HepG2 (cell line): ENCODE data around the gene AP2S1. TPM values are rescaled to one million over a fixed set of nuclear protein-coding genes. Genes with fewer than 3 reads are reported as not detected.
A peak's percentile ranks its signal among the peaks of the same experiment; 100 is the strongest.

ENCODE experiments used
- FOSL1 ChIP-seq: sonication (generic); formaldehyde crosslinking; IDR thresholded peaks from 2 replicates; pipeline ENCODE4 v1.9.0; 2021; ENCODE audit warnings: missing genetic modification reagents, borderline replicate concordance
- FOXA1 ChIP-seq, 2 experiments: fragments of 450-650 bp in 1 of 2; sonication (generic) in 1 of 2; formaldehyde crosslinking in 1 of 2; IDR thresholded peaks; 2 replicates each; pipeline versions ENCODE4 v1.4.0 to v1.6.1; 2016 to 2020; ENCODE audit warnings: missing genetic modification reagents in 1 of 2
- FOXK2 ChIP-seq: fragments of 450-650 bp; IDR thresholded peaks from 2 replicates; pipeline ENCODE4 v1.6.1; 2016
- HDAC1 ChIP-seq: sonication (generic); formaldehyde crosslinking; IDR thresholded peaks from 2 replicates; pipeline ENCODE4 v1.5.1; 2020; ENCODE audit warnings: mild to moderate bottlenecking, missing genetic modification reagents
- HNF1B ChIP-seq: sonication (generic); formaldehyde crosslinking; IDR thresholded peaks from 2 replicates; pipeline ENCODE4 v1.5.1; 2020; ENCODE audit warnings: mild to moderate bottlenecking, moderate library complexity, missing genetic modification reagents
- HOXA3 ChIP-seq: sonication (generic); formaldehyde crosslinking; IDR thresholded peaks from 2 replicates; pipeline ENCODE4 v1.5.0; 2020; ENCODE audit warnings: missing genetic modification reagents
- HOXA5 ChIP-seq: sonication (generic); formaldehyde crosslinking; IDR thresholded peaks from 2 replicates; pipeline ENCODE4 v1.4.0; 2020; ENCODE audit warnings: missing genetic modification reagents
- MYNN ChIP-seq: sonication (generic); formaldehyde crosslinking; IDR thresholded peaks from 2 replicates; pipeline ENCODE4 v1.4.0; 2020; ENCODE audit warnings: mild to moderate bottlenecking, low read depth, missing genetic modification reagents
- NFKB2 ChIP-seq: sonication (generic); formaldehyde crosslinking; IDR thresholded peaks from 2 replicates; pipeline ENCODE4 v1.4.0; 2020; ENCODE audit warnings: missing genetic modification reagents, borderline replicate concordance
- RFX3 ChIP-seq: IDR thresholded peaks from 2 replicates; pipeline ENCODE4 v1.6.1; 2016; ENCODE audit warnings: missing biosample characterization, missing genetic modification reagents
- RFXAP ChIP-seq: sonication (generic); formaldehyde crosslinking; IDR thresholded peaks from 2 replicates; pipeline ENCODE4 v1.4.0; 2020; ENCODE audit warnings: missing genetic modification reagents, borderline replicate concordance
- TCF7L2 ChIP-seq: IDR thresholded peaks from 2 replicates; pipeline ENCODE4 v1.6.1; 2011; ENCODE audit warnings: mild to moderate bottlenecking, low read depth, low read length, moderate library complexity
- TEAD3 ChIP-seq: optimal IDR thresholded peaks from 2 replicates; pipeline ENCODE3; 2016; ENCODE audit warnings: borderline replicate concordance
- TEF ChIP-seq: sonication (generic); formaldehyde crosslinking; IDR thresholded peaks from 2 replicates; pipeline ENCODE4 v1.5.0; 2020; ENCODE audit warnings: missing genetic modification reagents
- ZFAT ChIP-seq: sonication (generic); formaldehyde crosslinking; conservative IDR thresholded peaks from 2 replicates; pipeline ENCODE4 v1.8.1; 2023; ENCODE audit warnings: missing genetic modification reagents, inconsistent platforms
- ZNF207 ChIP-seq: fragments of 450-650 bp; IDR thresholded peaks from 2 replicates; pipeline ENCODE4 v1.6.1; 2016; ENCODE audit warnings: antibody characterized with exemption, borderline replicate concordance
- ZNF225 ChIP-seq: sonication (generic); formaldehyde crosslinking; IDR thresholded peaks from 2 replicates; pipeline ENCODE4 v1.4.0; 2020; ENCODE audit warnings: mild to moderate bottlenecking, missing genetic modification reagents
- ZNF337 ChIP-seq: sonication (generic); formaldehyde crosslinking; IDR thresholded peaks from 2 replicates; pipeline ENCODE4 v1.5.1; 2020; ENCODE audit warnings: missing genetic modification reagents, low read depth, mild to moderate bottlenecking, borderline replicate concordance
- ZNF710 ChIP-seq: sonication (generic); formaldehyde crosslinking; IDR thresholded peaks from 2 replicates; pipeline ENCODE4 v1.5.0; 2020; ENCODE audit warnings: mild to moderate bottlenecking, missing genetic modification reagents, borderline replicate concordance
- polyA plus RNA-seq, 8 experiments: library from polyadenylated mRNA; depleted of rRNA in 3 of 8; stranded (reverse) in 7 of 8; unstranded in 1 of 8; fragments of >200 nt; fragmentation: Illumina TruSeq in 4 of 8; extraction: Trizol in 4 of 8; gene quantifications; 2 replicates each; pipeline versions ENCODE4 v1.2.1 to v1.2.3, GENCODE V29; 2011 to 2016; ENCODE audit warnings: low read depth in 4 of 8, missing spikeins in 1 of 8, mixed read lengths in 1 of 8; ENCODE audit not compliant: insufficient read depth in 1 of 8
- total RNA-seq, 5 experiments: library from RNA; depleted of rRNA; stranded (reverse); fragments of >200 nt; fragmentation: Illumina TruSeq; extraction: Trizol; gene quantifications; 2 replicates each; pipeline ENCODE4 v1.2.3, GENCODE V29; 2016; ENCODE audit warnings: low read depth in 1 of 5

Gene AP2S1
- total and polyA plus RNA-seq, 2 of the 13 experiments (the other 11 are each of a cell fraction or from before 2014, with no cell fraction given), result 45.2 to 86.1 TPM

DNA sequence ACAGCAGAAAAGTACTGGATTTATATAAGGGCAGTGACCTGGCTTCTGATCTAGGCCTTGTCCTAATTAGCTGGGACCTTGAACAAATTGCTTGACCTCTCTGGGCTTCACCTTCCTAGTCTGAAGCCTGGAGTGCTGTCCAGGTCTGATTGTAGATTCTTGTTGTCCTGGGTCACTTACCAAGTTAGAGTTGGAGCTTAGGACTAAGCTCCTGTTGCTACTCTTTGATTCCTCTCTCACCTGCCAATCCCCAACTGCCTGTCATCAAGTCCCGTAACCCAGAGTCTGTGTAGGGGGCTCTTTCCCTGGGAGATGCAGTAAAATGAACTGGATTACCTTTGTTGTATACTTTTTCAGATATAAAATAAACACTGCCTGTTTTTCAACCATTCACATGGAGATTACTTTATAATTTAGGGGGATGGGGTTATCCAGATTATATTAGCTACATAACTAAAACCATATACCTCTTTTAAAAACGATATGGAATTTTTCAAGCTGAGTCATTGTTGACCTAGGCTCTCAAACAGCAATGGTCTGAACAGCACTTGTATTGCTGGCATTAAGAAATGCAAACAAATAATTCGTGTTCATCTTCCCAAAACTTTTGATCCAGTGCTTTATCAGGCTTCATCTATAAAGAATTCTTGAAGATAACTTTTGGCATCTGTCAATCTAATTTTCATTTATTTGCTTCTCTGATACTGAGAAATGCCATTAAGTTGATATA lies 15.9 kb upstream of the AP2S1 start (continued):
- no peak for TF ChIP-seq ZNF225 (CRISPR knock-in tag)
- TF ChIP-seq ZNF710 (CRISPR knock-in tag), result no peak
- TF ChIP-seq ZFAT (CRISPR knock-in tag), result no peak
- 0 out of 2 replicates have a peak, but pooled peaks have one; percentile 34 for TF ChIP-seq RFXAP (CRISPR knock-in tag)
- TF ChIP-seq ZNF207, result no peak
- 0 out of 2 replicates have a peak, but pooled peaks have one; percentile 32 for TF ChIP-seq HOXA5 (CRISPR knock-in tag)
- no peak for TF ChIP-seq RFX3 (CRISPR knock-in tag)
- TF ChIP-seq HDAC1, result 0 out of 2 replicates have a peak, but pooled peaks have one; percentile 35
- TF ChIP-seq TCF7L2, result no peak
- TF ChIP-seq NFKB2 (CRISPR knock-in tag), result no peak
- no peak for TF ChIP-seq TEF (CRISPR knock-in tag)
- peak; percentile 39 for TF ChIP-seq TEAD3 (CRISPR knock-in tag)
- TF ChIP-seq ZNF337 (CRISPR knock-in tag), result no peak
- TF ChIP-seq HNF1B, result no peak
- peak; percentile 57; the same call in 1 of the 2 replicates for TF ChIP-seq FOSL1 (CRISPR knock-in tag)
- no peak for TF ChIP-seq FOXK2
- no peak for TF ChIP-seq FOXA1 (IDR thresholded peaks at IDR 0.05)
- peak; percentile 55; the same call in 1 of the 2 replicates for TF ChIP-seq FOXA1 (CRISPR knock-in tag; IDR thresholded peaks at IDR 0.05)
- TF ChIP-seq MYNN (CRISPR knock-in tag), result no peak
- no peak for TF ChIP-seq HOXA3
- TF ChIP-seq, all 625 proteins: peak for 15
